WTC11 (cell line): ENCODE data around the gene IZUMO2. TPM values are rescaled to one million over a fixed set of nuclear protein-coding genes. Genes with fewer than 3 reads are reported as not detected.

Source experiments
- ATAC-seq: fragments of 200-7000 bp; cut with Tn5 transposase; 2 replicates; pipeline ENCODE4 v1.10.0; 2021; ENCODE audit warnings: mild to moderate bottlenecking, moderate library complexity
- Bru-seq: library from RNA; stranded (reverse); fragments of 400-500 nt; gene quantifications from one replicate; lab custom pipeline; 2021; lab: Mats Ljungman, UMichigan
- CTCF ChIA-PET: fragments of 300-600 bp; sonication (Branson Sonifier 250); formaldehyde crosslinking; loops from one replicate; lab custom pipeline; 2021; ENCODE audit warnings: antibody characterized with exemption; lab: Charles Lee
- POLR2A ChIA-PET: fragments of 350-600 bp; sonication (Branson Sonifier 250); formaldehyde crosslinking; loops from one replicate; lab custom pipeline; 2021; ENCODE audit warnings: antibody characterized with exemption; lab: Charles Lee
- DNase-seq: peaks from one replicate; pipeline ENCODE4 v3.0.0; 2021; ENCODE audit warnings: low spot score
- H3K27ac Mint-ChIP-seq: 2 replicates; pipeline ENCODE4 v1.8.0; 2021; ENCODE audit warnings: mixed read lengths
- H3K27me3 Mint-ChIP-seq: 2 replicates; pipeline ENCODE4 v1.8.0; 2021; ENCODE audit warnings: low read depth, mild to moderate bottlenecking, moderate library complexity, mixed read lengths
- H3K36me3 Mint-ChIP-seq: 2 replicates; pipeline ENCODE4 v1.8.0; 2021; ENCODE audit warnings: mixed read lengths
- H3K4me1 Mint-ChIP-seq: 2 replicates; pipeline ENCODE4 v1.8.0; 2022; ENCODE audit warnings: mixed read lengths
- H3K4me3 Mint-ChIP-seq: 2 replicates; pipeline ENCODE4 v1.8.0; 2021; ENCODE audit warnings: mild to moderate bottlenecking, moderate library complexity, mixed read lengths
- H3K9me3 Mint-ChIP-seq: 2 replicates; pipeline ENCODE4 v1.8.0; 2021; ENCODE audit warnings: mixed read lengths
- CREM ChIP-seq: sonication (generic); formaldehyde crosslinking; IDR thresholded peaks from 2 replicates; pipeline ENCODE4 v1.8.1; 2022; ENCODE audit warnings: mild to moderate bottlenecking, missing genetic modification reagents, moderate library complexity
- ELF4 ChIP-seq: sonication (generic); formaldehyde crosslinking; IDR thresholded peaks from 2 replicates; pipeline ENCODE4 v1.8.1; 2022; ENCODE audit warnings: low read depth, mild to moderate bottlenecking, moderate library complexity, missing genetic modification reagents
- TEAD4 ChIP-seq: sonication (generic); formaldehyde crosslinking; IDR thresholded peaks from 2 replicates; pipeline ENCODE4 v1.8.0; 2022; ENCODE audit warnings: mild to moderate bottlenecking, missing genetic modification reagents
- TP53 ChIP-seq: sonication (generic); formaldehyde crosslinking; IDR thresholded peaks from 2 replicates; pipeline ENCODE4 v1.8.1; 2023; ENCODE audit warnings: mild to moderate bottlenecking, missing genetic modification reagents
- ZNF416 ChIP-seq: fragments of 250-450 bp; sonication (Bioruptor Pico); IDR thresholded peaks from 2 replicates; pipeline ENCODE4 v1.9.0; 2021; ENCODE audit warnings: mild to moderate bottlenecking, inconsistent platforms
- long read RNA-seq, 3 experiments: library from RNA in 1 of 3; library from capped mRNA in 1 of 3; library from polyadenylated mRNA in 1 of 3; unstranded in 2 of 3; stranded (forward) in 1 of 3; transcript quantifications; one replicate each; pipeline ENCODE4 v2.0.0, GENCODE V29; 2021
- total RNA-seq: library from RNA; stranded (reverse); gene quantifications from 3 replicates; pipeline ENCODE4 v1.2.3, GENCODE V29; 2021
- TF ChIP-seq, protein P1 (sequence below): sonication (generic); formaldehyde crosslinking; IDR thresholded peaks from 2 replicates; pipeline ENCODE4 v1.8.1; 2022; ENCODE audit warnings: low read depth, mild to moderate bottlenecking, moderate library complexity, missing genetic modification reagents, borderline replicate concordance
- TF ChIP-seq, protein P2 (sequence below): sonication (generic); formaldehyde crosslinking; IDR thresholded peaks from 2 replicates; pipeline ENCODE4 v1.8.0; 2022; ENCODE audit warnings: mild to moderate bottlenecking, missing genetic modification reagents
- TF ChIP-seq, protein P3 (sequence below): fragments of 250-450 bp; sonication (Bioruptor Pico); IDR thresholded peaks from 2 replicates; pipeline ENCODE4 v1.9.0; 2021; ENCODE audit warnings: mild to moderate bottlenecking
- TF ChIP-seq, protein P4 (sequence below): sonication (generic); formaldehyde crosslinking; IDR thresholded peaks from 2 replicates; pipeline ENCODE4 v1.8.0; 2022; ENCODE audit warnings: mild to moderate bottlenecking, missing genetic modification reagents
- TF ChIP-seq, protein P5 (sequence below): fragments of 250-450 bp; sonication (Bioruptor Pico); conservative IDR thresholded peaks from 2 replicates; pipeline ENCODE4 v1.9.0; 2021; ENCODE audit warnings: mild to moderate bottlenecking
- TF ChIP-seq, protein P6 (sequence below): sonication (generic); formaldehyde crosslinking; IDR thresholded peaks from 2 replicates; pipeline ENCODE4 v1.8.1; 2022; ENCODE audit warnings: missing genetic modification reagents, borderline replicate concordance
- TF ChIP-seq, protein P7 (sequence below): fragments of 250-450 bp; sonication (Bioruptor Pico); IDR thresholded peaks from 2 replicates; pipeline ENCODE4 v2.1.2; 2022; ENCODE audit warnings: mild to moderate bottlenecking, moderate library complexity

IZUMO2 gene
- total RNA-seq, result 1.0 to 3.5 TPM (median 2.4 TPM) in 3 replicates
- Bru-seq, nascent RNA, result percentile 43 among the genes with signal in this experiment
- long read RNA-seq, experiment 1, result 0 reads
- long read RNA-seq, experiment 2, partial matches to known transcripts, result 1 of 3 reads
- long read RNA-seq, experiment 2, other reads (novel, unspliced or antisense), result 2 of 3 reads
- long read RNA-seq, experiment 3, result 0 reads

DNA sequence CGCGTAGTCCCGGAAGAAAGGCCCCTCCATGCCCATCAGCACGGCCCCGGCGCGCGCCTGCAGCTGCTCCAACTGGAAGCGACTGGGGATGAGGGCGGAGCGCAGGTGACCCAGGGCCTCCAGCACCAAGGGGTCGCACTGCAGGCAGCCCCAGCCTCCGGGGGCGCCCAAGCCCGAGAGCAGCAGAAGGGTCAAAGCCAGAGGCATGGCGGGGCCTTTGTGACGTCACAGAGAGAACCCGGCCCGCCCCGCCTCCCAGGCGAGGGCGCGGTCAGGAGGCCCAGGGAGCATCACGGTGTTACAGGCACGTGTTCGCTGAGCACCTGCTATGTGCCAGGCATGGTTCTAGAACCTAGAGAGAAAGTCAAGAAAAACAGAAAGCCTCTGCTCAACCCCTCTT, at the start of gene IZUMO2:
Gene IZUMO2 (minus strand): TSS at position 294 of the 400 bp plus-strand sequence. CDS start 87 bp downstream, at position 207.
- ChIA-PET CTCF (interaction anchor here (1.0 to 1.4 kb wide), 3 partner anchors 15 to 75 kb away, joined by 3 to 5 read pairs (median 4); no protein-coding TSS in a partner anchor), POLR2A (no interaction called here)
- TF ChIP-seq, protein P1, sequence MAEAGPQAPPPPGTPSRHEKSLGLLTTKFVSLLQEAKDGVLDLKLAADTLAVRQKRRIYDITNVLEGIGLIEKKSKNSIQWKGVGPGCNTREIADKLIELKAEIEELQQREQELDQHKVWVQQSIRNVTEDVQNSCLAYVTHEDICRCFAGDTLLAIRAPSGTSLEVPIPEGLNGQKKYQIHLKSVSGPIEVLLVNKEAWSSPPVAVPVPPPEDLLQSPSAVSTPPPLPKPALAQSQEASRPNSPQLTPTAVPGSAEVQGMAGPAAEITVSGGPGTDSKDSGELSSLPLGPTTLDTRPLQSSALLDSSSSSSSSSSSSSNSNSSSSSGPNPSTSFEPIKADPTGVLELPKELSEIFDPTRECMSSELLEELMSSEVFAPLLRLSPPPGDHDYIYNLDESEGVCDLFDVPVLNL (CRISPR knock-in tag), result no peak
- 0 out of 2 replicates have a peak, but pooled peaks have one; percentile 34 for TF ChIP-seq TP53 (CRISPR knock-in tag)
- TF ChIP-seq, protein P2, sequence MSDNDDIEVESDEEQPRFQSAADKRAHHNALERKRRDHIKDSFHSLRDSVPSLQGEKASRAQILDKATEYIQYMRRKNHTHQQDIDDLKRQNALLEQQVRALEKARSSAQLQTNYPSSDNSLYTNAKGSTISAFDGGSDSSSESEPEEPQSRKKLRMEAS (CRISPR knock-in tag), result peak; percentile 66
- Mint-ChIP-seq H3K27ac (0 out of 2 replicates have a peak within 1 kb of the TSS, but pooled peaks have one; percentile 19), H3K9me3 (peaks cover 10% of the 10 kb centered on the region; the same call in 1 of the 2 replicates), H3K27me3 (peaks cover 37% of the 10 kb centered on the region), H3K36me3 (no peaks in the 10 kb centered on the region), H3K4me1 (0 out of 2 replicates have a peak, but pooled peaks cover 3% of the 10 kb centered on the region), H3K4me3 (peak within 1 kb of the TSS; percentile 72)
- peak; percentile 78 for ATAC-seq
- DNase-seq, result peak; percentile 72

DNA sequence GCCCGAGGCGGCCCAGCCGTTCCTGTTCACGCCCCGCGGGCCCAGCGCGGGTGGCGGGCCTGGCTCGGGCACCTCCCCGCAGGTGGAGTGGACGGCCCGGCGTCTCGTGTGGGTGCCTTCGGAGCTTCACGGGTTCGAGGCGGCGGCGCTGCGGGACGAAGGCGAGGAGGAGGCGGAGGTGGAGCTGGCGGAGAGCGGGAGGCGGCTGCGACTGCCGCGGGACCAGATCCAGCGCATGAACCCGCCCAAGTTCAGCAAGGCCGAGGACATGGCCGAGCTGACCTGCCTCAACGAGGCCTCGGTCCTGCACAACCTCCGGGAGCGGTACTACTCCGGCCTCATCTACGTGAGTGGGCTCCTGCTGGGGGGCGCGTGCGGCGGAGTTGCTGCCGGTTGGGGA, 47.3 kb upstream of the IZUMO2 start:
- Mint-ChIP-seq H3K9me3 (peaks cover 8% of the 10 kb centered on the region), H3K27ac (no peak overlapping the region)
- no peak for TF ChIP-seq TEAD4
- TF ChIP-seq ELF4 (CRISPR knock-in tag), result no peak
- TF ChIP-seq, protein P3, sequence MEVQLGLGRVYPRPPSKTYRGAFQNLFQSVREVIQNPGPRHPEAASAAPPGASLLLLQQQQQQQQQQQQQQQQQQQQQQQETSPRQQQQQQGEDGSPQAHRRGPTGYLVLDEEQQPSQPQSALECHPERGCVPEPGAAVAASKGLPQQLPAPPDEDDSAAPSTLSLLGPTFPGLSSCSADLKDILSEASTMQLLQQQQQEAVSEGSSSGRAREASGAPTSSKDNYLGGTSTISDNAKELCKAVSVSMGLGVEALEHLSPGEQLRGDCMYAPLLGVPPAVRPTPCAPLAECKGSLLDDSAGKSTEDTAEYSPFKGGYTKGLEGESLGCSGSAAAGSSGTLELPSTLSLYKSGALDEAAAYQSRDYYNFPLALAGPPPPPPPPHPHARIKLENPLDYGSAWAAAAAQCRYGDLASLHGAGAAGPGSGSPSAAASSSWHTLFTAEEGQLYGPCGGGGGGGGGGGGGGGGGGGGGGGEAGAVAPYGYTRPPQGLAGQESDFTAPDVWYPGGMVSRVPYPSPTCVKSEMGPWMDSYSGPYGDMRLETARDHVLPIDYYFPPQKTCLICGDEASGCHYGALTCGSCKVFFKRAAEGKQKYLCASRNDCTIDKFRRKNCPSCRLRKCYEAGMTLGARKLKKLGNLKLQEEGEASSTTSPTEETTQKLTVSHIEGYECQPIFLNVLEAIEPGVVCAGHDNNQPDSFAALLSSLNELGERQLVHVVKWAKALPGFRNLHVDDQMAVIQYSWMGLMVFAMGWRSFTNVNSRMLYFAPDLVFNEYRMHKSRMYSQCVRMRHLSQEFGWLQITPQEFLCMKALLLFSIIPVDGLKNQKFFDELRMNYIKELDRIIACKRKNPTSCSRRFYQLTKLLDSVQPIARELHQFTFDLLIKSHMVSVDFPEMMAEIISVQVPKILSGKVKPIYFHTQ (CRISPR knock-in tag), result no peak
- TF ChIP-seq, protein P4, sequence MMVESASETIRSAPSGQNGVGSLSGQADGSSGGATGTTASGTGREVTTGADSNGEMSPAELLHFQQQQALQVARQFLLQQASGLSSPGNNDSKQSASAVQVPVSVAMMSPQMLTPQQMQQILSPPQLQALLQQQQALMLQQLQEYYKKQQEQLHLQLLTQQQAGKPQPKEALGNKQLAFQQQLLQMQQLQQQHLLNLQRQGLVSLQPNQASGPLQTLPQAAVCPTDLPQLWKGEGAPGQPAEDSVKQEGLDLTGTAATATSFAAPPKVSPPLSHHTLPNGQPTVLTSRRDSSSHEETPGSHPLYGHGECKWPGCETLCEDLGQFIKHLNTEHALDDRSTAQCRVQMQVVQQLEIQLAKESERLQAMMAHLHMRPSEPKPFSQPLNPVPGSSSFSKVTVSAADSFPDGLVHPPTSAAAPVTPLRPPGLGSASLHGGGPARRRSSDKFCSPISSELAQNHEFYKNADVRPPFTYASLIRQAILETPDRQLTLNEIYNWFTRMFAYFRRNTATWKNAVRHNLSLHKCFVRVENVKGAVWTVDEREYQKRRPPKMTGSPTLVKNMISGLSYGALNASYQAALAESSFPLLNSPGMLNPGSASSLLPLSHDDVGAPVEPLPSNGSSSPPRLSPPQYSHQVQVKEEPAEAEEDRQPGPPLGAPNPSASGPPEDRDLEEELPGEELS (CRISPR knock-in tag), result no peak
- TF ChIP-seq, protein P5, sequence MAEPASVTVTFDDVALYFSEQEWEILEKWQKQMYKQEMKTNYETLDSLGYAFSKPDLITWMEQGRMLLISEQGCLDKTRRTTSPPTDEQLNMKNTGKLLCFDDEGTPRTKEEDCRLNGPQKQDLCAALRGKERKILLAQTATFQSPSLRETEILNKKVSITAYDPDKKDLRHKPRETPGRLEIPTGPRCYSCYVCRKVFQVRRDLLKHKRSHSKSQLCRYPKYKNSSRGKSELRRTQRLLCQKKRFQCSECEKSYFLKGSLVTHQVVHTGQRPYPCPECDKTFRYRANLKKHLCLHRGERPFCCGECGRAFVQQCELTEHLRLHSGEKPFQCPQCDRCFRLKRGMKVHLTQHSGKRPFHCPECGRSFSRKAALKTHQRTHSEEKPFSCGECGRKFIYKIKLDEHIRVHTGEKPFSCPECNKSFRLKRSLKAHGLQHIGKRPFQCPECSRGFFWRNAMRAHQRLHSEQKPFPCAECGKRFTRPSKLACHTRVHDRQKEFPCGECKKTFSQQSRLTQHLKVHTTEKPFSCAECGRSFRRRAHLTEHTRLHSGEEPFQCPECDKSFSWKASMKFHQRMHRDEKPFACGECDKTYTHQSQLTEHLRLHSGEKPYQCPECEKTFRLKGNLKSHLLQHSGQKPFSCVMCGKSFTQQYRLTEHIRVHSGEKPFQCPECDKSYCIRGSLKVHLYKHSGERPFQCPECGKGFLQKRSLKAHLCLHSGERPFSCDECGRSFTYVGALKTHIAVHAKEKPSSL (CRISPR knock-in tag), result no peak
- TF ChIP-seq, protein P6, sequence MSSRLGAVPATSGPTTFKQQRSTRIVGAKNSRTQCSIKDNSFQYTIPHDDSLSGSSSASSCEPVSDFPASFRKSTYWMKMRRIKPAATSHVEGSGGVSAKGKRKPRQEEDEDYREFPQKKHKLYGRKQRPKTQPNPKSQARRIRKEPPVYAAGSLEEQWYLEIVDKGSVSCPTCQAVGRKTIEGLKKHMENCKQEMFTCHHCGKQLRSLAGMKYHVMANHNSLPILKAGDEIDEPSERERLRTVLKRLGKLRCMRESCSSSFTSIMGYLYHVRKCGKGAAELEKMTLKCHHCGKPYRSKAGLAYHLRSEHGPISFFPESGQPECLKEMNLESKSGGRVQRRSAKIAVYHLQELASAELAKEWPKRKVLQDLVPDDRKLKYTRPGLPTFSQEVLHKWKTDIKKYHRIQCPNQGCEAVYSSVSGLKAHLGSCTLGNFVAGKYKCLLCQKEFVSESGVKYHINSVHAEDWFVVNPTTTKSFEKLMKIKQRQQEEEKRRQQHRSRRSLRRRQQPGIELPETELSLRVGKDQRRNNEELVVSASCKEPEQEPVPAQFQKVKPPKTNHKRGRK, result no peak
- TF ChIP-seq ZNF416 (CRISPR knock-in tag), result no peak
- TF ChIP-seq, protein P7, sequence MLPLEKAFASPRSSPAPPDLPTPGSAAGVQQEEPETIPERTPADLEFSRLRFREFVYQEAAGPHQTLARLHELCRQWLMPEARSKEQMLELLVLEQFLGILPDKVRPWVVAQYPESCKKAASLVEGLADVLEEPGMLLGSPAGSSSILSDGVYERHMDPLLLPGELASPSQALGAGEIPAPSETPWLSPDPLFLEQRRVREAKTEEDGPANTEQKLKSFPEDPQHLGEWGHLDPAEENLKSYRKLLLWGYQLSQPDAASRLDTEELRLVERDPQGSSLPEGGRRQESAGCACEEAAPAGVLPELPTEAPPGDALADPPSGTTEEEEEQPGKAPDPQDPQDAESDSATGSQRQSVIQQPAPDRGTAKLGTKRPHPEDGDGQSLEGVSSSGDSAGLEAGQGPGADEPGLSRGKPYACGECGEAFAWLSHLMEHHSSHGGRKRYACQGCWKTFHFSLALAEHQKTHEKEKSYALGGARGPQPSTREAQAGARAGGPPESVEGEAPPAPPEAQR, result no peak
- TF ChIP-seq CREM (CRISPR knock-in tag), result no peak
- TF ChIP-seq, all 79 proteins: peak for 0
- Mint-ChIP-seq H3K36me3 (peaks cover 27% of the 10 kb centered on the region), H3K4me3 (no peak overlapping the region), H3K27me3 (peaks cover 10% of the 10 kb centered on the region; the same call in 1 of the 2 replicates), H3K4me1 (peaks cover 5% of the 10 kb centered on the region)
- ChIA-PET CTCF (interaction anchor here (0.5 to 0.9 kb wide), 3 partner anchors 12 to 63 kb away, joined by 3 read pairs; no protein-coding TSS in a partner anchor), POLR2A (no interaction called here)
- no peak for ATAC-seq
- no peak for DNase-seq
